Heart right ventricle (tissue), 16 donors: ENCODE data around the gene SLC16A13. TPM values are rescaled to one million over a fixed set of nuclear protein-coding genes. Genes with fewer than 3 reads are reported as not detected.
A peak's percentile ranks its signal among the peaks of the same experiment; 100 is the strongest.

Experiments used
- ATAC-seq, 8 donors: fragments of 200-7000 bp; cut with Tn5 transposase; one replicate each; pipeline ENCODE4 v1.9.1; 2020; ENCODE audit warnings: mild to moderate bottlenecking in 8 of 8, moderate library complexity in 8 of 8, moderate number of reproducible peaks in 1 of 8
- DNase-seq, 2 donors: peaks; one replicate each; pipeline ENCODE4 v3.0.0-alpha.2; 2020
- H3K27ac ChIP-seq, 10 donors: fragments of 200-600 bp; sonication (generic) in 2 of 10; one replicate each; pipeline versions ENCODE4 v1.5.0 to v1.8.0; 2020 to 2022; ENCODE audit warnings: mild to moderate bottlenecking in 3 of 10
- H3K27me3 ChIP-seq, 7 donors: fragments of 200-600 bp; one replicate each; pipeline ENCODE4 v1.8.0; 2021 to 2022; ENCODE audit warnings: mild to moderate bottlenecking in 2 of 7
- H3K36me3 ChIP-seq, 9 donors: fragments of 200-600 bp; sonication (generic) in 1 of 9; one replicate each; pipeline versions ENCODE4 v1.5.0 to v1.8.0; 2020 to 2022; ENCODE audit warnings: mild to moderate bottlenecking in 2 of 9
- H3K4me1 ChIP-seq, 9 donors: fragments of 200-600 bp; sonication (generic) in 1 of 9; one replicate each; pipeline versions ENCODE4 v1.5.0 to v1.8.0; 2020 to 2022; ENCODE audit warnings: mild to moderate bottlenecking in 4 of 9
- H3K4me3 ChIP-seq, 10 donors: fragments of 200-600 bp; sonication (generic) in 2 of 10; one replicate each; pipeline versions ENCODE4 v1.5.0 to v1.8.0; 2020 to 2022; ENCODE audit warnings: mild to moderate bottlenecking in 7 of 10, moderate library complexity in 2 of 10
- H3K9me3 ChIP-seq, 11 donors: fragments of 200-600 bp in 10 of 11; sonication (generic) in 2 of 11; one replicate each; pipeline versions ENCODE4 v1.5.0 to v1.8.0; 2013 to 2022; ENCODE audit warnings: mild to moderate bottlenecking in 2 of 11, control low read depth in 1 of 11, moderate library complexity in 1 of 11
- CTCF ChIP-seq, 9 donors: fragments of 200-600 bp; sonication (generic) in 2 of 9; IDR thresholded peaks; one replicate each; pipeline versions ENCODE4 v1.5.0 to v1.8.0; 2021 to 2022; ENCODE audit warnings: antibody characterized with exemption in 9 of 9, mild to moderate bottlenecking in 5 of 9, moderate library complexity in 1 of 9
- WGBS, 2 donors: extraction: QIAGEN DNeasy Blood & Tissue Kit; methylation state at CpG; one replicate each; pipeline ENCODE4 v1.1.7; 2013; ENCODE audit warnings: inconsistent platforms in 1 of 2; 5-methylcytosine and 5-hydroxymethylcytosine counted together
- intact Hi-C, 10 donors: fragments of 100-400 bp; cut with DNase I; formaldehyde crosslinking; loops; one replicate each; pipeline versions ENCODE4 v1.11.1 to v1.14.2; 2022
- polyA plus RNA-seq, 2 donors: library from polyadenylated mRNA; stranded (reverse); fragments of 200-250 nt; gene quantifications; one replicate each; pipeline ENCODE4 v1.2.3, GENCODE V29; 2013
- total RNA-seq, 10 donors: library from RNA; stranded (reverse); fragmentation: NEBNext Ultra II Directional in 3 of 10; extraction: Animal tissue kit (Norgen Biotek cat#: 25700) in 3 of 10; gene quantifications; one replicate each; pipeline versions ENCODE4 v1.2.1 to v1.2.4, GENCODE V29; 2021 to 2023
- donor health status: Arrhythmogenic right ventricular cardiomyopathy.
- donor health status: ischemic (EF 13 %, LVEDD 7.1; RV severe dilation, severe dysfunction).
- donor health status: healthy with polysubstance abuse.
- donor health status: DM: no; HTN: yes; CAD: no.
- donor health status: DM: no; HTN: no; CAD: no.
- donor health status: ischemic (EF 25% LVEDD 6.9; RV normal size, moderate dysfunction).
- donor health status: ischemic (EF 25% LVEDD 5.7; RV mildly dilated, moderate dysfunction).
- donor health status: healthy.
- donor health status: DM: yes; HTN: yes; CAD: no.
- donor health status: Ischemic cardiomyopathy.
- donor health status: ischemic (EF 35%, LVEDD 5.7; RV mildly dilated, moderate dysfunction).
- donor health status: nonischemic (EF 11% LVEDD 7.7; RV severe dilation, severe dysfunction).
- donor health status: DM: yes; HTN: yes; CAD: no.
- donor health status: PGD.
- donor health status: ischemic (EF 29% LVEDD 5.4; RV normal size, mild dysfunction).
- donor health status: nonischemic (EF 23%, LVEDD 6.1; RV moderate dilation, normal function).

SLC16A13 gene
- total and polyA plus RNA-seq, 12 donors, result 0.70 to 2.1 (median 1.5) TPM

GRCh38 chr17:7058831-7059447 is 23.1 kb downstream of the SLC16A13 start:
- H3K4me1 ChIP-seq, result peaks cover 0 to 4% (median 0%) of the 10 kb centered on the region in 9 donors
- no peak for TF ChIP-seq CTCF (IDR thresholded peaks at IDR 0.05)
- H3K27ac ChIP-seq, result no peak overlapping the region
- ATAC-seq (peak in 1 of 8 donors; percentile 33), DNase-seq (no peak)
- H3K4me3 ChIP-seq, result no peak overlapping the region
- WGBS, 2 donors, result 53 to 54% methylated on average over 7 of the region's 7 CpGs
- peaks cover 0 to 22% (median 11%) of the 10 kb centered on the region in 7 donors for H3K27me3 ChIP-seq
- intact Hi-C loops, result loop anchor here in 3 of 10 donors (5.0 to 10.0 kb wide), 2 partner anchors 58 to 236 kb away; partner anchors contain the start of gene YBX2 (in 2 of the 3)
- no peaks in the 10 kb centered on the region for H3K36me3 ChIP-seq
- H3K9me3 ChIP-seq, result no peaks in the 10 kb centered on the region

- DNase-seq (no peak), ATAC-seq (no peak)
- intact Hi-C loops, result no loop called here
- WGBS, 2 donors, result 41 to 55% methylated on average over 6 of the region's 6 CpGs
- no peak overlapping the region for H3K27ac ChIP-seq
- TF ChIP-seq CTCF (IDR thresholded peaks at IDR 0.05), result no peak
- peaks cover 0 to 24% (median 12%) of the 10 kb centered on the region in 7 donors for H3K27me3 ChIP-seq
- H3K9me3 ChIP-seq, result no peaks in the 10 kb centered on the region
- H3K36me3 ChIP-seq, result no peaks in the 10 kb centered on the region
- H3K4me1 ChIP-seq, result peaks cover 0 to 4% (median 0%) of the 10 kb centered on the region in 9 donors
- H3K4me3 ChIP-seq, result no peak overlapping the region
These were observed 24.5 kb downstream of the SLC16A13 start for GRCh38 chr17:7060165-7060891.

GRCh38 chr17:7063518-7064094 is 27.8 kb downstream of the SLC16A13 start:
- no peak overlapping the region for H3K27ac ChIP-seq
- H3K4me1 ChIP-seq, result peaks cover 0 to under 1% (median 0%) of the 10 kb centered on the region in 9 donors
- no peak overlapping the region for H3K4me3 ChIP-seq
- H3K36me3 ChIP-seq, result no peaks in the 10 kb centered on the region
- intact Hi-C loops, result no loop called here
- H3K9me3 ChIP-seq, result peaks cover 0 to 13% (median 7%) of the 10 kb centered on the region in 11 donors
- ATAC-seq (no peak), DNase-seq (no peak)
- H3K27me3 ChIP-seq, result peaks cover 0 to 34% (median 12%) of the 10 kb centered on the region in 7 donors
- TF ChIP-seq CTCF (IDR thresholded peaks at IDR 0.05), result no peak
- 59 to 60% methylated on average over 6 of the region's 6 CpGs for WGBS, 2 donors

GRCh38 chr17:7064261-7064660 is 28.4 kb downstream of the SLC16A13 start:
- intact Hi-C loops, result no loop called here
- Histone ChIP-seq H3K36me3 (no peaks in the 10 kb centered on the region), H3K9me3 (peaks cover 0 to 18% (median 7%) of the 10 kb centered on the region in 11 donors), H3K27me3 (peaks cover 0 to 34% (median 12%) of the 10 kb centered on the region in 7 donors), H3K4me3 (no peak overlapping the region), H3K27ac (no peak overlapping the region), H3K4me1 (no peaks in the 10 kb centered on the region)
- 61 to 69% methylated on average over 4 of the region's 4 CpGs for WGBS, 2 donors
- ATAC-seq, result peak in 4 of 8 donors; percentile 17 to 59 (median 38)
- no peak for TF ChIP-seq CTCF (IDR thresholded peaks at IDR 0.05)
- no peak for DNase-seq
